Natural killer cell (primary cell): ENCODE measurements around the gene PPEF1. TPM values are rescaled to one million over a fixed set of nuclear protein-coding genes. Genes with fewer than 3 reads are reported as not detected.
"Not testable (repeated sequence)": the region's sequence is repeated elsewhere in the genome, so short reads cannot be mapped to it uniquely, and the experiment has no call there.

ENCODE experiments used
- ATAC-seq, 3 donors: fragments of 150-1000 bp in 2 of 3; fragments of 200-7000 bp in 1 of 3; cut with Tn5 transposase; 1 replicate in 1 of 3; 2 replicates in 2 of 3; pipeline ENCODE4 v1.10.0; 2021; ENCODE audit warnings: mild to moderate bottlenecking in 2 of 3, moderate library complexity in 2 of 3
- DNase-seq, 2 donors: peaks; one replicate each; pipeline versions ENCODE4 v3.0.0 to v3.0.0-alpha.2; 2013 to 2021; ENCODE audit warnings: mixed read lengths in 1 of 2
- H3K27ac ChIP-seq: one replicate; pipeline ENCODE4 v1.5.1; 2013; ENCODE audit warnings: mild to moderate bottlenecking, low read length
- H3K27me3 ChIP-seq: one replicate; pipeline ENCODE4 v1.6.1; 2013; ENCODE audit warnings: low read length; ENCODE audit not compliant: control insufficient read depth, insufficient read depth
- H3K36me3 ChIP-seq: one replicate; pipeline ENCODE4 v1.6.1; 2013; ENCODE audit warnings: low read length; ENCODE audit not compliant: control insufficient read depth, insufficient read depth
- H3K4me1 ChIP-seq: one replicate; pipeline ENCODE4 v1.6.1; 2013; ENCODE audit warnings: low read length; ENCODE audit not compliant: control insufficient read depth, insufficient read depth
- H3K4me3 ChIP-seq: one replicate; pipeline ENCODE4 v1.5.1; 2013; ENCODE audit warnings: low read length
- H3K9me3 ChIP-seq: one replicate; pipeline ENCODE4 v1.6.1; 2013; ENCODE audit warnings: low read length; ENCODE audit not compliant: control insufficient read depth, insufficient read depth
- H3K27ac Mint-ChIP-seq, 2 donors: one replicate each; pipeline ENCODE4 v1.8.0; 2022; ENCODE audit warnings: mild to moderate bottlenecking in 2 of 2, mixed read lengths in 2 of 2, moderate library complexity in 1 of 2
- H3K27me3 Mint-ChIP-seq, 2 donors: one replicate each; pipeline ENCODE4 v1.8.0; 2022; ENCODE audit warnings: low read depth in 2 of 2, mixed read lengths in 2 of 2
- H3K36me3 Mint-ChIP-seq: one replicate; pipeline ENCODE4 v1.8.0; 2022; ENCODE audit warnings: mixed read lengths
- H3K4me1 Mint-ChIP-seq, 2 donors: one replicate each; pipeline ENCODE4 v1.8.0; 2022; ENCODE audit warnings: mixed read lengths in 2 of 2
- H3K4me3 Mint-ChIP-seq: one replicate; pipeline ENCODE4 v1.8.0; 2022; ENCODE audit warnings: mild to moderate bottlenecking, moderate library complexity, mixed read lengths
- H3K9me3 Mint-ChIP-seq, 2 donors: one replicate each; pipeline ENCODE4 v1.8.0; 2022; ENCODE audit warnings: mixed read lengths in 2 of 2
- whole genome bisulfite sequencing: methylation state at CpG from one replicate; pipeline ENCODE4 v1.1.7; 2013; ENCODE audit warnings: missing lambda C conversion rate; ENCODE audit not compliant: insufficient coverage; 5-methylcytosine and 5-hydroxymethylcytosine counted together
- intact Hi-C: fragments of 100-400 bp; cut with micrococcal nuclease; formaldehyde crosslinking; loops from one replicate; pipeline ENCODE4 v1.14.2; 2022
- total RNA-seq, 4 donors: library from RNA; stranded (reverse); fragments of 120-200 nt in 1 of 4; gene quantifications; one replicate each; pipeline versions ENCODE4 v1.2.3 to v1.2.4, GENCODE V29; 2013 to 2022
- TF ChIP-seq, protein P1 (sequence below): fragments of 200-600 bp; IDR thresholded peaks from one replicate; pipeline ENCODE4 v1.8.0; 2022; ENCODE audit warnings: antibody characterized with exemption

The PPEF1 gene
- total RNA-seq, 3 donors from 2014 or later (not counting 1 experiment from before 2014, with no cell fraction given), result 0.49 to 1.9 TPM; not detected in 1

DNA sequence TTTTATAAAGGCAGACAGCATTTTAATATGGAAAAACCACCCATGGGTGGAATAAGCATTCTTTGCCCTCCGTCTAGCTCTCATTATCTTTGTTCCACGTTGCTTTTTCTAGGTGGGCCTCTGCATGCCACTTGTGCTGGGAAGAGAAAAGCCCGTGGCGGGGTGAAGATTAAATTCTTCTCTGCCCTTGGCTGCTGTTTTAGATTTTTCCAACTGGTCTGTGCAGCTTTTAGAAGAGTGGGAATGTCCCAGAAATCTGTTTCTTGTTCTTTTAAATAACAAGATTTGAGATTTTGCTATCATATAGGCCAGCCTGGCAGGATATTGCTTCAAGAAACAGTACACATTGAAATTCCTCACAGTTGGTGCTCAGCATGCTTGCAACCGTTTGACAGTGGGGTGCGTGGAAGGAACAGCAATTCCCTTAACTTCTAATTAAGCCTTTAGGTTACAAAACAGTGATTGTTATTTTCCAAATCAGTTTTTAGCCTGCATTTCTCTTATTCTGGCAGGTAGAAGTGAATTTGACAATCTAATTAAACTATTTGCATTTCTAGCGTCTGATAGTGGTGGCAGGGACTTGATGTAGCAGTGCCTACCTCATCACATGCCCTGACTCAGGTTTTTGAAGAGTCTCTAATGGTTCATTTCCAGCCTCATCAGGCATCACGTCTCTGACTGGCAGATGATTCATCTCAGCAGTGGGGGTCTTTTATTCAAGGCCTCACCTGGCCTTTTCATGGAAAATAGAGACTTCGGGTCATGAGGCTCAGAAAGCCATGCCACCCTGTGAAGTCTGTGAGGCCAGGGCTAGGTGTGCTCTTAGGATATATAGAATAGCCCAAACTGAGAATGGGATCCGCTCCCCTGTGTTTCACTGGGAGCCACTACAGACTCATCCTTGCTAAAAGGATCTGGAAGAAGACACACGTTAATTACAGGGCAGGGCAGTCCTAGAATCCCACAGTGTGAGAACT lies 50.8 kb downstream of the PPEF1 start:
- Mint-ChIP-seq H3K36me3 (no peaks in the 10 kb centered on the region), H3K27ac (no peak overlapping the region), H3K9me3 (peaks cover 0 to 2% of the 10 kb centered on the region in 2 donors), H3K4me1 (no peaks in the 10 kb centered on the region), H3K27me3 (peaks cover 5% of the 10 kb centered on the region in 2 donors), H3K4me3 (no peak overlapping the region)
- no peak overlapping the region for H3K27ac ChIP-seq
- TF ChIP-seq, protein P1, sequence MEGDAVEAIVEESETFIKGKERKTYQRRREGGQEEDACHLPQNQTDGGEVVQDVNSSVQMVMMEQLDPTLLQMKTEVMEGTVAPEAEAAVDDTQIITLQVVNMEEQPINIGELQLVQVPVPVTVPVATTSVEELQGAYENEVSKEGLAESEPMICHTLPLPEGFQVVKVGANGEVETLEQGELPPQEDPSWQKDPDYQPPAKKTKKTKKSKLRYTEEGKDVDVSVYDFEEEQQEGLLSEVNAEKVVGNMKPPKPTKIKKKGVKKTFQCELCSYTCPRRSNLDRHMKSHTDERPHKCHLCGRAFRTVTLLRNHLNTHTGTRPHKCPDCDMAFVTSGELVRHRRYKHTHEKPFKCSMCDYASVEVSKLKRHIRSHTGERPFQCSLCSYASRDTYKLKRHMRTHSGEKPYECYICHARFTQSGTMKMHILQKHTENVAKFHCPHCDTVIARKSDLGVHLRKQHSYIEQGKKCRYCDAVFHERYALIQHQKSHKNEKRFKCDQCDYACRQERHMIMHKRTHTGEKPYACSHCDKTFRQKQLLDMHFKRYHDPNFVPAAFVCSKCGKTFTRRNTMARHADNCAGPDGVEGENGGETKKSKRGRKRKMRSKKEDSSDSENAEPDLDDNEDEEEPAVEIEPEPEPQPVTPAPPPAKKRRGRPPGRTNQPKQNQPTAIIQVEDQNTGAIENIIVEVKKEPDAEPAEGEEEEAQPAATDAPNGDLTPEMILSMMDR, result no peak
- no peak for ATAC-seq
- H3K4me1 ChIP-seq, result no peaks in the 10 kb centered on the region
- intact Hi-C loops, result no loop called here
- no peaks in the 10 kb centered on the region for H3K36me3 ChIP-seq
- 83% methylated on average over 11 of the region's 11 CpGs for WGBS
- H3K27me3 ChIP-seq, result no peaks in the 10 kb centered on the region
- no peak overlapping the region for H3K4me3 ChIP-seq
- DNase-seq, result no peak
- H3K9me3 ChIP-seq, result no peaks in the 10 kb centered on the region

DNA sequence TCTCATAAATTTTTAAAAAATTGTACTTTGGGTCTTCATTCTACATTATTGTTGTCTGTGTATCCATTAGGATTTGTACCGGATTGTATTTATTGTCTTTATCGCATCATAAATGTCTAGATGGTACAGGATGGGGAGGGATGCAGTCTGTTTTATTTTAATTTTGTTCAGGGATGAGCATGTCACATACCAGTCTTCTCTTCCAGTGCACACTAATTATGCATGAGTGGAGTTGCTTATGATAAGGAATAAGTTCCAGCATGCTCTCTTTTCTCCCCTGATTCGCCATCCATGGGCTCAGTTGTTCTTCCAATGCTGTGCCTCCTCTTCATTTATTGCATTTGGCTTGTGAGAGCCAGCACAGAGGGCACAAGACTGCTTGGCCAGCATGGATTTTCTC lies 54.3 kb downstream of the PPEF1 start:
- Mint-ChIP-seq H3K27ac (no peak overlapping the region), H3K4me1 (no peaks in the 10 kb centered on the region), H3K4me3 (no peak overlapping the region), H3K9me3 (no peaks in the 10 kb centered on the region), H3K27me3 (peaks cover 0 to 8% of the 10 kb centered on the region in 2 donors), H3K36me3 (no peaks in the 10 kb centered on the region)
- ATAC-seq (no peak), DNase-seq (no peak)
- H3K27ac ChIP-seq, result no peak overlapping the region
- no peaks in the 10 kb centered on the region for H3K36me3 ChIP-seq
- H3K9me3 ChIP-seq, result no peaks in the 10 kb centered on the region
- TF ChIP-seq, protein P1, result no peak
- intact Hi-C loops, result no loop called here
- H3K4me1 ChIP-seq, result no peaks in the 10 kb centered on the region
- WGBS, result 100% methylated on average over 1 of the region's 3 CpGs
- no peaks in the 10 kb centered on the region for H3K27me3 ChIP-seq
- H3K4me3 ChIP-seq, result no peak overlapping the region

DNA sequence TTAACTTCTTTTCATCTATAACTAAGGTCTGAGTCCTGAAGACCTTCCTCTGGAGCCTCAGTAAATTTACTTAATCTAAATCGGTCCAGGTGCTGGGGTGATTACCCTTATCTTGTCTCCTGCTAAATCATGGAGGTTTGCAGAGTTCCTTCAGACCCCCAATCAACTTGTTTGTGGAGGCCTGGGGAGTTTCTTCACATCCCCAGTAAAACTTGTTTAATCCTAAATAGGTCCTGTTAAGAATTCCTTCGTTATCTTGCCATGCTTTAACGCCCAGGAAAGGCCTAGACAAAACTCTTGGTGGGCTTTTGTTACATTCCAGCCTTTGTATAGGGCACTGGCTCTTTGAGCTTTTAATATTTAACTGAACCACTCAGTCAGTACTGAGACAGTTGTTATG lies 55.7 kb downstream of the PPEF1 start:
- intact Hi-C loops, DNase-seq: not testable (repeated sequence)

DNA sequence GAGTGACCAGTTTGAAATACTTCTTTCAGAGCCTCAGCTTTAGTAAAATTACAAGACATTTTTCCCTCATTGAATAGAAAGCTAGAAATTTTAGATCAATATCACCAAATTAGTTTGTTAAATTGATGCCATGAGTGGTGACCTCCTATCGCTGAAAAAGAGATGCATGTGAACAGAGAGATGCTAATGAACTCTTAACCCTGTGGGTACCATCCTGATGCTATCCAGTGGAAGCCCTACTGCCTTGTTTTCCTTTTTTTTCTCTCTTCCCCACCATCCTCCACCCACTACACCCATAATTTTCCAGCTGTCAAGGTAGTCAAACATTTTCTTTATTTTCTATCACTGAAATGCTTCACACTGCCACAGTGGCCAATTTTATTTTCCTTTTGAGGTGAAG lies 61.9 kb downstream of the PPEF1 start:
- Mint-ChIP-seq H3K9me3 (peaks cover 2 to 4% of the 10 kb centered on the region in 2 donors), H3K27me3 (no peaks in the 10 kb centered on the region), H3K4me3 (no peak overlapping the region), H3K36me3 (no peaks in the 10 kb centered on the region), H3K4me1 (no peaks in the 10 kb centered on the region), H3K27ac (no peak overlapping the region)
- TF ChIP-seq, protein P1, result no peak
- intact Hi-C loops, result no loop called here
- ATAC-seq (no peak), DNase-seq (no peak)
- H3K4me3 ChIP-seq, result no peak overlapping the region
- no peaks in the 10 kb centered on the region for H3K4me1 ChIP-seq
- H3K27ac ChIP-seq, result no peak overlapping the region
- whole genome bisulfite sequencing, result no CpG with 5 or more reads among the region's 1 CpG
- no peaks in the 10 kb centered on the region for H3K36me3 ChIP-seq
- H3K9me3 ChIP-seq, result no peaks in the 10 kb centered on the region
- no peaks in the 10 kb centered on the region for H3K27me3 ChIP-seq

More for the DNA sequence above, 55.7 kb downstream of the PPEF1 start:
- not testable (repeated sequence) for H3K4me3 ChIP-seq, H3K27ac Mint-ChIP-seq, ATAC-seq, H3K9me3 Mint-ChIP-seq, H3K27me3 ChIP-seq, H3K9me3 ChIP-seq, H3K4me1 ChIP-seq, H3K4me1 Mint-ChIP-seq, H3K27me3 Mint-ChIP-seq, H3K36me3 Mint-ChIP-seq, H3K27ac ChIP-seq, H3K4me3 Mint-ChIP-seq, H3K36me3 ChIP-seq
- 89% methylated on average over 3 of the region's 3 CpGs for WGBS
